NCI-H510A (cell line): ENCODE results near the gene ZNF598.
A peak's percentile ranks its signal among the peaks of the same experiment; 100 is the strongest.

Source experiments
- DNase-seq: peaks from one replicate; lab custom pipeline; 2025; lab: John Stamatoyannopoulos, UW

The ZNF598 gene

GRCh38 chr16:1990351-1991134 lies 19.1 kb downstream of the ZNF598 start:
- no peak for DNase-seq

GRCh38 chr16:1990101-1990350 lies 19.6 kb downstream of the ZNF598 start:
- DNase-seq, result no peak

GRCh38 chr16:1989209-1990100 lies 20.2 kb downstream of the ZNF598 start, which contains the start of gene SYNGR3:
Gene SYNGR3, plus strand, starts transcription at chr16:1989970. Its CDS starts 133 bp downstream, at chr16:1990103.
- DNase-seq, result no peak

- DNase-seq, result no peak
Observed at GRCh38 chr16:1987198-1987597, 22.4 kb downstream of the ZNF598 start.

GRCh38 chr16:1985466-1986150 lies 24.0 kb downstream of the ZNF598 start:
- no peak for DNase-seq

- DNase-seq, result no peak
Observed at GRCh38 chr16:1984347-1985225, 25.0 kb downstream of the ZNF598 start.

GRCh38 chr16:1983544-1984346 lies 25.9 kb downstream of the ZNF598 start, which contains the start of gene GFER:
Gene GFER, plus strand, starts transcription at chr16:1984193. Its CDS starts 26 bp downstream, at chr16:1984219.
- peak; percentile 73 for DNase-seq

- no peak for DNase-seq
Observed at GRCh38 chr16:1982991-1983543, 26.6 kb downstream of the ZNF598 start.

GRCh38 chr16:1982013-1982433 lies 27.6 kb downstream of the ZNF598 start:
- no peak for DNase-seq

- no peak for DNase-seq
Observed at GRCh38 chr16:1981398-1981836, 28.2 kb downstream of the ZNF598 start, which contains the start of gene NOXO1. Gene NOXO1, minus strand, starts transcription at chr16:1981469. Its CDS starts 290 bp downstream, at chr16:1981179.

- no peak for DNase-seq
Observed at GRCh38 chr16:1980770-1981087, 28.9 kb downstream of the ZNF598 start.

GRCh38 chr16:1980030-1980769 lies 29.4 kb downstream of the ZNF598 start:
- no peak for DNase-seq

- no peak for DNase-seq
Observed at GRCh38 chr16:1979271-1980029, 30.2 kb downstream of the ZNF598 start.

GRCh38 chr16:1978476-1979120 lies 31.0 kb downstream of the ZNF598 start:
- no peak for DNase-seq

GRCh38 chr16:1977875-1978268 lies 31.7 kb downstream of the ZNF598 start:
- DNase-seq, result no peak

- DNase-seq, result no peak
Observed at GRCh38 chr16:1976951-1977874, 32.4 kb downstream of the ZNF598 start.

- no peak for DNase-seq
Observed at GRCh38 chr16:1976216-1976520, 33.5 kb downstream of the ZNF598 start.
